ENCODE data around the gene APEH. TPM values are rescaled to one million over a fixed set of nuclear protein-coding genes. Genes with fewer than 3 reads are reported as not detected.

APEH gene
- total RNA-seq, 1 experiment from 2014 or later: 273 TPM

DNA sequence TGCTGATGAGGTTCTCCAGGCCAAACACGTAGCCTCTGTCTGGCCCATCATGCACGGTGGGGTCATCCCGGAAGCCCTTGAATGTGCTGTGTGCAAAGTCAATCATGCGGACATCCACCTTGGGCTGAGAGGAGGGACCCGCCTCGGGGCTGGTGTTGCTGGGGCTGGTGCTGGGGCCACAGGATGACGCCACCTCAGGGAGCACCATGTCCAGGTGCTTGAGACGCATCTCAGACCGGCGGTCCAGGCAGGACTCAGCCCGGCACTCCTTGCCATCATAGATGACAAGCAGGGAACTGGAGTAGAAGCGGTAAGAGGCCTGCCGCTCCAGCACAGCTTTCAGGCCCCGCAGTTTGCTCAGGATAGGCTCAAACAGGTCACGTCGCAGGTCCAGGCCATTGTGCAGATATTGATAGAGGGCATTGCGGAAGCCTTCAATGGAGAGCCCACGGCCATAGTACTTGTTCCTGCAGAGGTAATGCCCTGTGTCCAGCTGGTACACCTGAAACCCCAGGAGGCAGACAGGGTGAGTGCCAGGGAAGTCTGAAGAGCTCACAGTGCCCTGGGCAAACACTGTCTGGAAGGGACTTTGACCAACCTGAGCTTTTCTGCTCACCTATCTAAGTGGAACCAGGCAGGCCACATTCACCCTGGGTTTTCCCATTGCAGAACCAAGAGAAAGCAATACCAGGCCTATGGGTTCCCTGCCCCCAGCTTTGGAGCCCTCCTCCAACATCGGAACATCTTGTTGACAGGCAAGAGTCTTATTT, 53.2 kb downstream of the APEH start:
- Mint-ChIP-seq H3K4me1 (peaks cover 10% of the 10 kb centered on the region), H3K27ac (no peak overlapping the region), H3K36me3 (peaks cover 26% of the 10 kb centered on the region), H3K9me3 (no peaks in the 10 kb centered on the region), H3K27me3 (ENCODE audit: low read depth) (no peaks in the 10 kb centered on the region), H3K4me3 (no peak overlapping the region)
- ChIA-PET CTCF (no interaction called here), POLR2A (no interaction called here)
- TF ChIP-seq FOXJ3 (CRISPR knock-in tag; IDR thresholded peaks at IDR 0.05; ENCODE audit: borderline replicate concordance): no peak
- TF ChIP-seq TEAD1 (CRISPR knock-in tag; IDR thresholded peaks at IDR 0.05): no peak
- no peak for DNase-seq (ENCODE audit: low spot score)
- ATAC-seq: no peak

DNA sequence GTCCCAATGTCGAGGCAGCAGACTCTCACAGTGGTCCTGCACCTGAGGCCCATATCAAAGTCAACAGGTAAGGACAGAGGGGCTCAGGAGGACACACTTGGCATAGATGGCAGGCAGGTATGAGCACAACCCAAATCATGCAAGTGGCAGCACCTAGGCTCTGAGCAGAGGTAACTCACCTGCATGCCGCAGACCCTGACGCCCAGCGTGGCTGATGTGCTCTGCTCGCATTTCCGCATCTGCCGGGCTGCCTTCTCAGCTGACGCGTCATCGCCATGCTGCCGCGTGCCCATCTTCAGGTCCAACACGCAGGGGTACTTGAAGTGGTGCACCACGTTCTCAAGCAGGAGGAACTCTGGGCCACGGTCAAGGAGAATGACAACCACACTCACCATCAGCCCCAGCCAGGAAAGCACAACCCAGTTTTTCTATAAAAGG, 53.8 kb downstream of the APEH start:
- no peak for DNase-seq (ENCODE audit: low spot score)
- ChIA-PET CTCF (no interaction called here), POLR2A (no interaction called here)
- Mint-ChIP-seq H3K27ac (no peak overlapping the region), H3K36me3 (peaks cover 29% of the 10 kb centered on the region), H3K4me3 (no peak overlapping the region), H3K4me1 (peaks cover 5% of the 10 kb centered on the region; the same call in 1 of the 2 replicates), H3K27me3 (ENCODE audit: low read depth) (no peaks in the 10 kb centered on the region), H3K9me3 (no peaks in the 10 kb centered on the region)
- no peak for ATAC-seq
- TF ChIP-seq GRHL2 (CRISPR knock-in tag; IDR thresholded peaks at IDR 0.05; ENCODE audit: insufficient replicate concordance, severe bottlenecking) (no peak), PRRX2 (CRISPR knock-in tag; IDR thresholded peaks at IDR 0.05) (no peak), SOX15 (CRISPR knock-in tag; IDR thresholded peaks at IDR 0.05) (no peak), ETV6 (CRISPR knock-in tag; IDR thresholded peaks at IDR 0.05) (no peak), ZNF121 (CRISPR knock-in tag; IDR thresholded peaks at IDR 0.05) (no peak), CBFB (CRISPR knock-in tag; IDR thresholded peaks at IDR 0.05; ENCODE audit: low read depth) (no peak), ELF4 (CRISPR knock-in tag; IDR thresholded peaks at IDR 0.05; ENCODE audit: low read depth) (no peak), FOXJ3 (CRISPR knock-in tag; IDR thresholded peaks at IDR 0.05; ENCODE audit: borderline replicate concordance) (no peak), NFATC4 (CRISPR knock-in tag; IDR thresholded peaks at IDR 0.05) (no peak), GABPB1 (CRISPR knock-in tag; IDR thresholded peaks at IDR 0.05) (no peak), KAT7 (CRISPR knock-in tag; IDR thresholded peaks at IDR 0.05; ENCODE audit: borderline replicate concordance) (no peak), ZNF232 (CRISPR knock-in tag; IDR thresholded peaks at IDR 0.05) (no peak)
- TF ChIP-seq, protein P1, sequence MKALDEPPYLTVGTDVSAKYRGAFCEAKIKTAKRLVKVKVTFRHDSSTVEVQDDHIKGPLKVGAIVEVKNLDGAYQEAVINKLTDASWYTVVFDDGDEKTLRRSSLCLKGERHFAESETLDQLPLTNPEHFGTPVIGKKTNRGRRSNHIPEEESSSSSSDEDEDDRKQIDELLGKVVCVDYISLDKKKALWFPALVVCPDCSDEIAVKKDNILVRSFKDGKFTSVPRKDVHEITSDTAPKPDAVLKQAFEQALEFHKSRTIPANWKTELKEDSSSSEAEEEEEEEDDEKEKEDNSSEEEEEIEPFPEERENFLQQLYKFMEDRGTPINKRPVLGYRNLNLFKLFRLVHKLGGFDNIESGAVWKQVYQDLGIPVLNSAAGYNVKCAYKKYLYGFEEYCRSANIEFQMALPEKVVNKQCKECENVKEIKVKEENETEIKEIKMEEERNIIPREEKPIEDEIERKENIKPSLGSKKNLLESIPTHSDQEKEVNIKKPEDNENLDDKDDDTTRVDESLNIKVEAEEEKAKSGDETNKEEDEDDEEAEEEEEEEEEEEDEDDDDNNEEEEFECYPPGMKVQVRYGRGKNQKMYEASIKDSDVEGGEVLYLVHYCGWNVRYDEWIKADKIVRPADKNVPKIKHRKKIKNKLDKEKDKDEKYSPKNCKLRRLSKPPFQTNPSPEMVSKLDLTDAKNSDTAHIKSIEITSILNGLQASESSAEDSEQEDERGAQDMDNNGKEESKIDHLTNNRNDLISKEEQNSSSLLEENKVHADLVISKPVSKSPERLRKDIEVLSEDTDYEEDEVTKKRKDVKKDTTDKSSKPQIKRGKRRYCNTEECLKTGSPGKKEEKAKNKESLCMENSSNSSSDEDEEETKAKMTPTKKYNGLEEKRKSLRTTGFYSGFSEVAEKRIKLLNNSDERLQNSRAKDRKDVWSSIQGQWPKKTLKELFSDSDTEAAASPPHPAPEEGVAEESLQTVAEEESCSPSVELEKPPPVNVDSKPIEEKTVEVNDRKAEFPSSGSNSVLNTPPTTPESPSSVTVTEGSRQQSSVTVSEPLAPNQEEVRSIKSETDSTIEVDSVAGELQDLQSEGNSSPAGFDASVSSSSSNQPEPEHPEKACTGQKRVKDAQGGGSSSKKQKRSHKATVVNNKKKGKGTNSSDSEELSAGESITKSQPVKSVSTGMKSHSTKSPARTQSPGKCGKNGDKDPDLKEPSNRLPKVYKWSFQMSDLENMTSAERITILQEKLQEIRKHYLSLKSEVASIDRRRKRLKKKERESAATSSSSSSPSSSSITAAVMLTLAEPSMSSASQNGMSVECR (CRISPR knock-in tag; IDR thresholded peaks at IDR 0.05; ENCODE audit: borderline replicate concordance): no peak
- TF ChIP-seq, protein P2, sequence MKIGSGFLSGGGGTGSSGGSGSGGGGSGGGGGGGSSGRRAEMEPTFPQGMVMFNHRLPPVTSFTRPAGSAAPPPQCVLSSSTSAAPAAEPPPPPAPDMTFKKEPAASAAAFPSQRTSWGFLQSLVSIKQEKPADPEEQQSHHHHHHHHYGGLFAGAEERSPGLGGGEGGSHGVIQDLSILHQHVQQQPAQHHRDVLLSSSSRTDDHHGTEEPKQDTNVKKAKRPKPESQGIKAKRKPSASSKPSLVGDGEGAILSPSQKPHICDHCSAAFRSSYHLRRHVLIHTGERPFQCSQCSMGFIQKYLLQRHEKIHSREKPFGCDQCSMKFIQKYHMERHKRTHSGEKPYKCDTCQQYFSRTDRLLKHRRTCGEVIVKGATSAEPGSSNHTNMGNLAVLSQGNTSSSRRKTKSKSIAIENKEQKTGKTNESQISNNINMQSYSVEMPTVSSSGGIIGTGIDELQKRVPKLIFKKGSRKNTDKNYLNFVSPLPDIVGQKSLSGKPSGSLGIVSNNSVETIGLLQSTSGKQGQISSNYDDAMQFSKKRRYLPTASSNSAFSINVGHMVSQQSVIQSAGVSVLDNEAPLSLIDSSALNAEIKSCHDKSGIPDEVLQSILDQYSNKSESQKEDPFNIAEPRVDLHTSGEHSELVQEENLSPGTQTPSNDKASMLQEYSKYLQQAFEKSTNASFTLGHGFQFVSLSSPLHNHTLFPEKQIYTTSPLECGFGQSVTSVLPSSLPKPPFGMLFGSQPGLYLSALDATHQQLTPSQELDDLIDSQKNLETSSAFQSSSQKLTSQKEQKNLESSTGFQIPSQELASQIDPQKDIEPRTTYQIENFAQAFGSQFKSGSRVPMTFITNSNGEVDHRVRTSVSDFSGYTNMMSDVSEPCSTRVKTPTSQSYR (CRISPR knock-in tag; IDR thresholded peaks at IDR 0.05): no peak
- TF ChIP-seq, protein P3, sequence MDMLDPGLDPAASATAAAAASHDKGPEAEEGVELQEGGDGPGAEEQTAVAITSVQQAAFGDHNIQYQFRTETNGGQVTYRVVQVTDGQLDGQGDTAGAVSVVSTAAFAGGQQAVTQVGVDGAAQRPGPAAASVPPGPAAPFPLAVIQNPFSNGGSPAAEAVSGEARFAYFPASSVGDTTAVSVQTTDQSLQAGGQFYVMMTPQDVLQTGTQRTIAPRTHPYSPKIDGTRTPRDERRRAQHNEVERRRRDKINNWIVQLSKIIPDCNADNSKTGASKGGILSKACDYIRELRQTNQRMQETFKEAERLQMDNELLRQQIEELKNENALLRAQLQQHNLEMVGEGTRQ (CRISPR knock-in tag; IDR thresholded peaks at IDR 0.05): no peak
- TF ChIP-seq, protein P4, sequence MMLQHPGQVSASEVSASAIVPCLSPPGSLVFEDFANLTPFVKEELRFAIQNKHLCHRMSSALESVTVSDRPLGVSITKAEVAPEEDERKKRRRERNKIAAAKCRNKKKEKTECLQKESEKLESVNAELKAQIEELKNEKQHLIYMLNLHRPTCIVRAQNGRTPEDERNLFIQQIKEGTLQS (CRISPR knock-in tag; conservative IDR thresholded peaks at IDR 0.05): no peak
- TF ChIP-seq, protein P5, sequence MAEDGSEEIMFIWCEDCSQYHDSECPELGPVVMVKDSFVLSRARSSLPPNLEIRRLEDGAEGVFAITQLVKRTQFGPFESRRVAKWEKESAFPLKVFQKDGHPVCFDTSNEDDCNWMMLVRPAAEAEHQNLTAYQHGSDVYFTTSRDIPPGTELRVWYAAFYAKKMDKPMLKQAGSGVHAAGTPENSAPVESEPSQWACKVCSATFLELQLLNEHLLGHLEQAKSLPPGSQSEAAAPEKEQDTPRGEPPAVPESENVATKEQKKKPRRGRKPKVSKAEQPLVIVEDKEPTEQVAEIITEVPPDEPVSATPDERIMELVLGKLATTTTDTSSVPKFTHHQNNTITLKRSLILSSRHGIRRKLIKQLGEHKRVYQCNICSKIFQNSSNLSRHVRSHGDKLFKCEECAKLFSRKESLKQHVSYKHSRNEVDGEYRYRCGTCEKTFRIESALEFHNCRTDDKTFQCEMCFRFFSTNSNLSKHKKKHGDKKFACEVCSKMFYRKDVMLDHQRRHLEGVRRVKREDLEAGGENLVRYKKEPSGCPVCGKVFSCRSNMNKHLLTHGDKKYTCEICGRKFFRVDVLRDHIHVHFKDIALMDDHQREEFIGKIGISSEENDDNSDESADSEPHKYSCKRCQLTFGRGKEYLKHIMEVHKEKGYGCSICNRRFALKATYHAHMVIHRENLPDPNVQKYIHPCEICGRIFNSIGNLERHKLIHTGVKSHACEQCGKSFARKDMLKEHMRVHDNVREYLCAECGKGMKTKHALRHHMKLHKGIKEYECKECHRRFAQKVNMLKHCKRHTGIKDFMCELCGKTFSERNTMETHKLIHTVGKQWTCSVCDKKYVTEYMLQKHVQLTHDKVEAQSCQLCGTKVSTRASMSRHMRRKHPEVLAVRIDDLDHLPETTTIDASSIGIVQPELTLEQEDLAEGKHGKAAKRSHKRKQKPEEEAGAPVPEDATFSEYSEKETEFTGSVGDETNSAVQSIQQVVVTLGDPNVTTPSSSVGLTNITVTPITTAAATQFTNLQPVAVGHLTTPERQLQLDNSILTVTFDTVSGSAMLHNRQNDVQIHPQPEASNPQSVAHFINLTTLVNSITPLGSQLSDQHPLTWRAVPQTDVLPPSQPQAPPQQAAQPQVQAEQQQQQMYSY (CRISPR knock-in tag; IDR thresholded peaks at IDR 0.05): no peak
- TF ChIP-seq, protein P6, sequence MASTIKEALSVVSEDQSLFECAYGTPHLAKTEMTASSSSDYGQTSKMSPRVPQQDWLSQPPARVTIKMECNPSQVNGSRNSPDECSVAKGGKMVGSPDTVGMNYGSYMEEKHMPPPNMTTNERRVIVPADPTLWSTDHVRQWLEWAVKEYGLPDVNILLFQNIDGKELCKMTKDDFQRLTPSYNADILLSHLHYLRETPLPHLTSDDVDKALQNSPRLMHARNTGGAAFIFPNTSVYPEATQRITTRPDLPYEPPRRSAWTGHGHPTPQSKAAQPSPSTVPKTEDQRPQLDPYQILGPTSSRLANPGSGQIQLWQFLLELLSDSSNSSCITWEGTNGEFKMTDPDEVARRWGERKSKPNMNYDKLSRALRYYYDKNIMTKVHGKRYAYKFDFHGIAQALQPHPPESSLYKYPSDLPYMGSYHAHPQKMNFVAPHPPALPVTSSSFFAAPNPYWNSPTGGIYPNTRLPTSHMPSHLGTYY (CRISPR knock-in tag; IDR thresholded peaks at IDR 0.05): no peak
